ENCODE data around the gene TEK.

DNA sequence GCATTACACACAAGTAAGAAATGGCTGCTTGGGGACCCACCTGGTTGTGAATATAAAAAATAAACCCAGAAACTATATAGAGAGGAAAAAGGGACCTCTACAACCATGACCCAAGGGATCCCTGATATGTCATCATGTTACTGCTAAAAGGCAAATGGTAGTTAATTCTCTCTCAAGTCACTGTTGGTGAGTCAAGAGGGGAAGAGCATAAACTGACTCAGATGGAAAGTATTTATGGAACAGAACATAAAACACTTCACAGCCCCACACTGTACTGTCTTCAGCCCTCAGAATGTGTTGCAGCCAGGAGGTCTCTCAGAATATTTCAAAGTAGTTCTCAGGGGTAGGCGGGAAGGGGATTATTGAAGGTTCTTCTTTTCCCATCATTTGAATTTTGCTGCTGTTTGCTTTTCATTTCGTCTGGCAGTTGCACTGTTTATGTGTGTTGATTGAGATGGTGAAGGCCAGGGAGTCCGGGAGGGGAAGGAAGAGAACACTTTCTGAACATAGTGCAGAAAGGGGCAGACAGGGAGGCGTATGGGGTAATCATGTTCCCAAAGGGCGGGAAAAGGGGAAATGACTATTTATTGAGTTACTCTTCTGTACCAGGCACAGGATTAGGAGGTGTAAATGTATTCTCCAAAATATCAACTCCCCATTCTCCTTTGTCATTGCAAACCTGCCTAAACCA, 85.5 kb downstream of the TEK start:
- TF ChIP-seq CEBPB (IDR thresholded peaks at IDR 0.05; ENCODE audit: borderline replicate concordance in 1 of 2, low read depth in 2 of 2, low read length in 2 of 2), result no peak
- no peak for TF ChIP-seq EZH2 (IDR thresholded peaks at IDR 0.05; ENCODE audit: borderline replicate concordance, control insufficient read depth, low read depth, low read length)
- TF ChIP-seq BHLHE40 (IDR thresholded peaks at IDR 0.05; ENCODE audit: borderline replicate concordance in 1 of 2, low read depth in 2 of 2, low read length in 1 of 2), result no peak
- no peak for TF ChIP-seq POLR2A (IDR thresholded peaks at IDR 0.05; ENCODE audit: low read depth, low read length)
- TF ChIP-seq RBBP5 (conservative IDR thresholded peaks at IDR 0.05), result no peak
- TF ChIP-seq, protein P1, sequence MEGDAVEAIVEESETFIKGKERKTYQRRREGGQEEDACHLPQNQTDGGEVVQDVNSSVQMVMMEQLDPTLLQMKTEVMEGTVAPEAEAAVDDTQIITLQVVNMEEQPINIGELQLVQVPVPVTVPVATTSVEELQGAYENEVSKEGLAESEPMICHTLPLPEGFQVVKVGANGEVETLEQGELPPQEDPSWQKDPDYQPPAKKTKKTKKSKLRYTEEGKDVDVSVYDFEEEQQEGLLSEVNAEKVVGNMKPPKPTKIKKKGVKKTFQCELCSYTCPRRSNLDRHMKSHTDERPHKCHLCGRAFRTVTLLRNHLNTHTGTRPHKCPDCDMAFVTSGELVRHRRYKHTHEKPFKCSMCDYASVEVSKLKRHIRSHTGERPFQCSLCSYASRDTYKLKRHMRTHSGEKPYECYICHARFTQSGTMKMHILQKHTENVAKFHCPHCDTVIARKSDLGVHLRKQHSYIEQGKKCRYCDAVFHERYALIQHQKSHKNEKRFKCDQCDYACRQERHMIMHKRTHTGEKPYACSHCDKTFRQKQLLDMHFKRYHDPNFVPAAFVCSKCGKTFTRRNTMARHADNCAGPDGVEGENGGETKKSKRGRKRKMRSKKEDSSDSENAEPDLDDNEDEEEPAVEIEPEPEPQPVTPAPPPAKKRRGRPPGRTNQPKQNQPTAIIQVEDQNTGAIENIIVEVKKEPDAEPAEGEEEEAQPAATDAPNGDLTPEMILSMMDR (IDR thresholded peaks at IDR 0.05 in 2 of 3, conservative IDR thresholded peaks at IDR 0.05 in 1 of 3; ENCODE audit: control insufficient read depth in 2 of 3, extremely low read depth in 1 of 3, insufficient read depth in 1 of 3, low read depth in 3 of 3, low read length in 3 of 3), result no peak
- TF ChIP-seq, protein P2, sequence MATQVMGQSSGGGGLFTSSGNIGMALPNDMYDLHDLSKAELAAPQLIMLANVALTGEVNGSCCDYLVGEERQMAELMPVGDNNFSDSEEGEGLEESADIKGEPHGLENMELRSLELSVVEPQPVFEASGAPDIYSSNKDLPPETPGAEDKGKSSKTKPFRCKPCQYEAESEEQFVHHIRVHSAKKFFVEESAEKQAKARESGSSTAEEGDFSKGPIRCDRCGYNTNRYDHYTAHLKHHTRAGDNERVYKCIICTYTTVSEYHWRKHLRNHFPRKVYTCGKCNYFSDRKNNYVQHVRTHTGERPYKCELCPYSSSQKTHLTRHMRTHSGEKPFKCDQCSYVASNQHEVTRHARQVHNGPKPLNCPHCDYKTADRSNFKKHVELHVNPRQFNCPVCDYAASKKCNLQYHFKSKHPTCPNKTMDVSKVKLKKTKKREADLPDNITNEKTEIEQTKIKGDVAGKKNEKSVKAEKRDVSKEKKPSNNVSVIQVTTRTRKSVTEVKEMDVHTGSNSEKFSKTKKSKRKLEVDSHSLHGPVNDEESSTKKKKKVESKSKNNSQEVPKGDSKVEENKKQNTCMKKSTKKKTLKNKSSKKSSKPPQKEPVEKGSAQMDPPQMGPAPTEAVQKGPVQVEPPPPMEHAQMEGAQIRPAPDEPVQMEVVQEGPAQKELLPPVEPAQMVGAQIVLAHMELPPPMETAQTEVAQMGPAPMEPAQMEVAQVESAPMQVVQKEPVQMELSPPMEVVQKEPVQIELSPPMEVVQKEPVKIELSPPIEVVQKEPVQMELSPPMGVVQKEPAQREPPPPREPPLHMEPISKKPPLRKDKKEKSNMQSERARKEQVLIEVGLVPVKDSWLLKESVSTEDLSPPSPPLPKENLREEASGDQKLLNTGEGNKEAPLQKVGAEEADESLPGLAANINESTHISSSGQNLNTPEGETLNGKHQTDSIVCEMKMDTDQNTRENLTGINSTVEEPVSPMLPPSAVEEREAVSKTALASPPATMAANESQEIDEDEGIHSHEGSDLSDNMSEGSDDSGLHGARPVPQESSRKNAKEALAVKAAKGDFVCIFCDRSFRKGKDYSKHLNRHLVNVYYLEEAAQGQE (IDR thresholded peaks at IDR 0.05; ENCODE audit: low read depth, low read length), result no peak
- TF ChIP-seq POLR2AphosphoS5 (IDR thresholded peaks at IDR 0.05; ENCODE audit: low read length), result no peak
- no peak for TF ChIP-seq EP300 (IDR thresholded peaks at IDR 0.05; ENCODE audit: borderline replicate concordance in 1 of 2, control insufficient read depth in 1 of 2, low read depth in 2 of 2, low read length in 2 of 2)
- TF ChIP-seq SP1 (IDR thresholded peaks at IDR 0.05; ENCODE audit: low read depth, low read length), result no peak
- no peak for TF ChIP-seq SMC3 (IDR thresholded peaks at IDR 0.05; ENCODE audit: borderline replicate concordance, low read length)
- no peak for TF ChIP-seq ZSCAN29 (IDR thresholded peaks at IDR 0.05)
- no peak for TF ChIP-seq CREB1 (IDR thresholded peaks at IDR 0.05; ENCODE audit: low read depth)

All from GM12878 (cell line).